Stimulated activated CD8-positive, alpha-beta memory T cell treated with anti-CD3 and anti-CD28 coated beads, Interleukin-2, amount 100 ng/mL, for 1 hour (primary cell): ENCODE measurements around the gene MRPS25.
A peak's percentile ranks its signal among the peaks of the same experiment; 100 is the strongest.

Experiments used
- DNase-seq, 2 donors: peaks; one replicate each; pipeline ENCODE4 v3.0.0-alpha.2; 2020; ENCODE audit warnings: low read depth in 2 of 2

Gene MRPS25

DNA sequence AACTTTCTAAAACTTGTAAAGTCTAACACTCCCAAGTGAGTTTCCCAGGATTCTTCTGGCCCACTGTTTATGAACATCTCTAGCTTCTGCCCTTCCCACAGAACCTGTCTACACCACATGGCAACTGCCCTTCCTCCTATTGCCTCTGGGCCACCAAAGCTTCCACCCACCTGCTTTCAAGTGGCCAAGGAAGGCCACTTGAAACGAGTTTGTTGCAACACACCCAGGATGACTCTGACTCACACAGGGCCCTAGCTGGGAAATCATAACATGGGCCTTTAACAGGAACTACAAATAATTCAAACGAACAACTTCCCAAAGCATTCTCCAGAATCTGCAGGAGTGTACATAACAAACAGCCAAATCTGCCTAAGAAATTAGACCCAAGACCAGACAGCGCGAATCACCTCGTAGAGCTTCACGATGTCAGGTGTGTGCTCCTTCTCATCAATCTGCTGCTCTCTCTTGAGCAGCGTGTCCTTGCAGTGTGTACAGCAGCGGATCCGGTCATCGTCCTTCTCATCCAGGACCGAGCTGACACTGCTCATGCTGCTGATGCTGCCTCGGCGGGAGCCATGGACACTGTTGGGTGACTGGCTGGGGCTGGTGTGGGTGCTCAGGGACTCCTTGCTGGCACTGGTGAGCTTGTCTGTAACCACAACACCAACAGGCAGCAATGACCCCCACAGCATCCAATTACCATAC lies 17.0 kb upstream of the MRPS25 start:
- DNase-seq, result no peak

DNA sequence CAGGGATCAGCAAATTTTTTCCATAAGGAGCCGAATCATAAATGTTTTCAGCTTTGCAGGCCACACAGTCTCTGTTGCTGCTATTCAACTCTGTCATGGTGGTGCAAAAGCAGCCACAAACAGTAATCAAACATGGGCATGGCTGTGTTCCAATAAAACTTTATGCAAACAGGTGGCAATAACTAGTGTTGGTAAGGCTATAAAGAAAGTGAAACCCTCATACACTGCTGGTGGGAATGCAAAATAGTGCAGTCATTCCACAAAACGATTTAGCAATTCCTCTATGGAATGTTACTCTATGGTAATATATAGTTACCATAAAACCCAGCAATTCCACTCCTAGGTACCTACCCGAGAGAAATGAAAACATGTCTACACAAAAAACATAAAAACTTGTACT lies 14.0 kb upstream of the MRPS25 start:
- no peak for DNase-seq

DNA sequence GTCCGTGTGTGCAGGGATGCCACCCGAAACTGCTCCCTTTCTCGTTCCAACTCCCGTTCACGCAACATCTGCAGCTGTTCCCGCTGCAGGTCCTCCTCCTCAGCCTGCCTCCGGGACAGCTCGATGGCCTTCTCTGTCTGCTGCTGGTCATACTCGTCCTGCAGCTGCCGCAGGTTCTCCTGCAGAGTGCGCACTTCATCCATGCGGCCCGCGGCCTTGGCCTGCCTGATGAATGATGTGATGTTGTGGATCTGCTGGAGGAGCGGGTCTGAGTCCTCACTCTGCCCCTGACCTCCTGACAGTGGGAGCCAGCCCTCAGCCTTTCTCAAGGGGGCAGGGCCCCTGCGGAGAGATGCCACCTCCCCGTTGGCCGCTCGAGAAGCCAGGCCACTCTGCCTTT lies 9.4 kb upstream of the MRPS25 start:
- no peak for DNase-seq

DNA sequence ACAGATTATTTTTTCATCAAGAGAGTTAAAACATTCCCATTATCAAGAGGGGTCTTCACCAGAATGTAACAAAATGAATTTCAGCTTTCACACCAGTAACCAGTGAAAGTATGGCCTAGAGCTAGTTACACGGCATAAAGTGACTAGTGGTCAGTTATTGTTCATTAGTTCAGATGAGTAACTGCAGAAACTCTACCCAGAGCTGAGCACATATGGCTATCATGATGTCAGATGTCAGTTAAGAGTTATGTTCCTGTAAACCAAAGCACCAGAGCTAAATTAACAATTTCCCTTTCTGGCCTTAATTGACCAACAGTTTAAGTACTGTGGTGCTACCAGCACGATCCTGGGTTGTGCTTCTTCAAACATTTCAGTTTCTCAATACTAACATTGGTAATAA lies 6.6 kb upstream of the MRPS25 start:
- no peak for DNase-seq

DNA sequence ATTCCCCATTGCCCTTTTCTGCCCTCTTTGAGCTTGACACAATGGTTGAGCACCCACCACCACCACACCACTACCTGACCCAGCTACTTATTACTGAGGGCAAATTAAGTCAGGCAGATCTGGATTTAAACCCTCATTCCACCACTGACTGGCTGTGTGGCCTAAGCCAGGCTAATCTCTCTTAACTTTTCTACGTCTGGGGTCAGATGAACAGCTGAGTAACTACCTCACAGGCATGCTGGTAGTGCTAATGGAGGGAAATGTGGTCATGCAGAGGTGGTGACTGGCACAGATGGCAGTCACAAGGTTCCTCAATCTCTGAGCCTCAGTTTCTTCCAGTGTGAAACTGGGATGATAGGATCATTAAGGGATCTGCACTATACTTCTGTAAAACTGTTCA lies 4.3 kb upstream of the MRPS25 start:
- DNase-seq, result no peak

DNA sequence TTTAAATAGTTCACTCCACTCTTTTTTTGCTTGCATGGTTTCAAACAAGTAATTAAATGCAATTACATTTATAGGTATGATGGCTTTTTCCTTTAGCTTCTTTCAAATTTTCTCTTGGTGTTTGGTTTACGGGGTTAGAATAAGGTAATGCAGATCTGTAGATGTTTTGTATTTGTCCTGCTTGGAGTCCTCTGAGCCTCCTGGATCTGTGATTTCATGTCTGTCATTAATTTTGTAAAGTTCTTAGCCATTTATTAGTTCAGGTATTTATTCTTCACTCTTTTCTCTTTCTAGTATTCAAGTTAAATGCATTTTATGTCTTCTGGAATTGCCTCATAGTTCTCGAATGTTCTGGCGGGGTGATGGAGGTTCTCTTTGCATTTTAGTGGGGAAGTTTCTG lies 1.4 kb upstream of the MRPS25 start:
- DNase-seq, result no peak

DNA sequence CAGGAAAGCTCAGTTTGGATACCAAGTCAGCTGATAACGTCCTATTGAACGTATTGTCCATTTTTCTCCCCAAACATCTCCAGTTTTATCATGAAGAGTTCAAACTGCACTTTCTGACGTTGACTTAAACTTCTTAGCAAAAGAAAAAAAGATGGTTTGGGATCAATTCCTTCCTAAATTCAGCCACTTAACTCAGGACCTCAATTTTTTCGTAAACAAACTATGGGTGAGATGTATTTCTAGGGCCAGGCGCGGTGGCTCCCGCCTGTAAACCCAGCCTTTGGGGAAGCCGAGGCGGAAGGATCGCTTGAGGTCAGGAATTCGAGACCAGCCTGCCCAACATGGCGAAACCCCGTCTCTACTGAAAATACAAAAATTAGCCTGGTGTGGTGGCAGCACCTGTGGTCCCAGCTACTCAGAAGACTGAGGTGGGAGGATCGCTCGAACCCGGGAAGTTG lies 464 bp upstream of the MRPS25 start:
- DNase-seq, result no peak

DNA sequence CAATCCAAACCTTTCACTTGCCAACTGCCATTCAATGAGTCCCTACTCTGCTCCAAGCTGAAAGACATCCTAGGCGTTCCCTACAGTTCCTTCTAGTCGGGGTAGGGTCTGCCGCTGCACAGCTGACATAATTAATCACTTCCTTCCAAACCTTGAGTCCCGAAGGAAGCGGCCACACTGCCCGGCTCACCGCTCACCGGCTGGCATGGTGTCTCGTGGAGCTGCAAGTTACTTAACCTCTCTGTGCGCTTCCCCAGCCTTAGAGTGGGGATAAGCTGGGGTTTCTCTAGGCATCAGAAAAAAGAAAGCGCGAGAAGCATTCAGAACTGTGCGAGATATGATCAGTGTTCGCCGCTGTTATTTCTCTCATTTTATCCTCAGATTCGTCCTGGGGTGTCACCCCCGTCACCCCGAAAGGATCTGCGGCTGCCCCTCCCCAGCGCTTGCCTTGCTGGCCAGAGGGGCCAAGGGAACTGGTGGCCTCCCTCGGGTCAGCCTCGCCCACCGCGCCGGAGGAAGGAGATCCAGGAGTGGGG lies 748 bp downstream of the MRPS25 start:
- no peak for DNase-seq

DNA sequence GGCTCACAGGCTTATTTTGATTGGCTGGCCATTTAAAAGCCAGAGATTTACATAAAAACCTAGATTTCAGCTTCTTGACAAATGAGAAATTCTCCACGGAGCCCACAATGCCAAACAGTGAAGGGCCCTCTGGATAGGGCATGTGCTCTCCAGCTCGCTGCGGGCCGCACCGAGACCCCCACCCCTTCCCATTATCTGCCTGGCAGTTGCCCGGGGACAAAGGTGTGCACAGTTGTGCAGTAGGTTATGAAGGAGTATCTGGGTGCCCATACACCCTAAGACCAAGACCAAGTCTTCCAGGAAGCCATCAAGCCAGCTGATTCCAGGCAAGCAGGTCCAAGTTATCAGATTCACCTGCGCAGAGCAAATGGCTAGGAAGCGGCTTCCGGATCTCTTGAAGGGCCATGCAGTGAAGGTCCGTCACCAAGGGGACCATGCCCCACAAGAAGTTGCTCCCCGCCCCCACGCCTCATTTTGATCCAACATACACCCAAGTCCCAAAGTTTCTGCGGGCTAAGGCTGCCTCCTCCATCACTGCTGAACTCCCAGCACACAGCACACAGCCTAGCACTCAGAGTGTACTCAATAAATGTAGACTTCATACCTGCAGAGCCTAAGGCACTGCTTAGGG lies 1.3 kb downstream of the MRPS25 start:
- DNase-seq, result no peak

DNA sequence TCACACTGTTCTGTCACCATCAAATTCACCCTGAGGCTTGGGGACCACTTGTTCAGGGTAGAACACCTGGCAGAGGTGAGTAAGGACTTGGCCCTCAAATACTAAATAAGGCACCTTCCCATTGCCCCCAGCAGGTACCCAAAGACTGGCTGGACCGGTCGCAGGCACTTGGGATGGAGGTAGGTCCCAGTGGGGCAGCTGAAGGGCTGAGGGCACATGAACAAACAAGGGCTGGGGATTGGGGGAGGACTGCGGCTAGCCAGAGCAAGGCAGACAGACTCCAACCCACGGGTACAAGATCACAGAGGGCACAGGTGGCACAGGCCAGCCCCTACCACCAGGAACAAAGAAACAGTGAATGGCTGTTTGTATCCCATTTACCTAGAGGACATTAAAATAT lies 1.9 kb downstream of the MRPS25 start:
- DNase-seq, result no peak

DNA sequence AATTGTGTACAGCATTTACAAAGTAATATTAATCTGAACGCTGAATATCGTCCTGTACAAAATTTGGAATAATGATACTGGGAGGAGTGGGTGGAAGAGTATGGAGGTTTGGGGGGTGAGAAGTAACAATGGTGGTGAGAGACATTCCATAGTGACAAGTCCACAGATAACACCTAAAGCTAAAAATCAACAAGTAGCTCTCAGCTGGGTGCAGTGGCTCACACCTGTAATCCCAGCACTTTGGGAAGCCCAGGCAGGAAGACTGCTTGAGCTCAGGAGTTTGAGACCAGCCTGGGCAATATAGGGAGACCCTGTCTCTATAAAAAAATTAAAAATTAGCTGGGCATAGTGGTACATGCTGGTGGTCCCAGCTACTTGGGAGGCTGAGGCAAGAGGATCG lies 5.1 kb downstream of the MRPS25 start:
- DNase-seq, result no peak

DNA sequence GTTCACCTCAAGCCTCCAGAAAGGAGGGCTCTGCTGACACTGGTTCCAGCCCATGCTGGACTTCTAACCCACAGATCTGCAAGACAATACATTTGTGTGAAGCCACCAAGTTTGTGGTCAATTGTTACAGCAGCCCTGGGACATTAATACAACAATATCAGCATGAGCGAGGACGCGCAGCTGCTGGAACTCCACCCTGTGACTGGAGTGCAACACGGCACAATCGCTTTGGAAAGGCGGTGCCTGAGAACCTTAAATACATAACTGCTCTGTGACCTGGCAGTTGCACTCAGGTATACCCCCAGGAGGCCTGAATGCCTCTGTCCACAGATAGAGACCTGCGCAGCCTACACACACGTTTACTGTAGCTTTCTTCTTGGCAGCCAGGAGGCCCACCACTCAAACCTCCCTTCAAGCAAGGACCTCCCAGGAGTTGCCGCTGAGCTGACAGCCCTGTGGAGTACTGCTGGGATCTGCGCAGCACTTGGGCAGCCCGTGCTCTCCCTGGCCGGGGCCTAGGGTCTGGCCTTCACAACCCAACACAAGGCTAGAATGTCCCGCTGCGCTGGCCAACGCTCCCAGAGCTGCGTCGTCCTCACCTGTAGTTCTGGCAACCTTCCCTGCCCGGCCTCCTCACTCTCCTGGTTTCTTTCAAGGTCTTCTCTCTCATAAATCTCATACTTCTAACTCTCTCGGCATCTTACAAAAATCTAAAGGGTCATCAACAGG lies 8.3 kb downstream of the MRPS25 start:
- DNase-seq, result no peak

DNA sequence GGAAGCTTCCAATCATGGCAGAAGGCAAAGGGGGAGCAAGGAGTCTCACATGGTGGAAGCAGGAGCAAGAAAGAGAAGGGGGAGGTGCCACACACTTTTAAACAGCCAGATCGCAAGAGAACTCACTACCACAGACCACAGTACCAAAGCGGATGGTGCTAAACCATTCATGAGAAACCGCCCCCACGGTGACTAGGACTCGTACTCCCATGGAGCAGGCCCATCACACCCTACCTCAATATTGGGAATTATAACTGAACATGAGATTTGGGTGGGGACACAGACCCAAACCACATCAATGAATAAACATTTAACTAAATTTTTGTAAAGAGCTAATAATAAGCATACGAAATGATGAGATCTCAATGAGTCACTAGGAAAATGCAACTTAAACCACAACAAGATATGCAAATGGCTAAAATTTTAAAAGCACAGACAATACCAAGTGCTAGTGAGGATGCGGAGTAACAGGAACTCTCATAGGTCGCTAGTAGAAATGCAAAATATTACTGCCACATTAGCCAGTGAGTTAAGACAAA lies 10.0 kb downstream of the MRPS25 start:
- peak; percentile 12 to 17 for DNase-seq

DNA sequence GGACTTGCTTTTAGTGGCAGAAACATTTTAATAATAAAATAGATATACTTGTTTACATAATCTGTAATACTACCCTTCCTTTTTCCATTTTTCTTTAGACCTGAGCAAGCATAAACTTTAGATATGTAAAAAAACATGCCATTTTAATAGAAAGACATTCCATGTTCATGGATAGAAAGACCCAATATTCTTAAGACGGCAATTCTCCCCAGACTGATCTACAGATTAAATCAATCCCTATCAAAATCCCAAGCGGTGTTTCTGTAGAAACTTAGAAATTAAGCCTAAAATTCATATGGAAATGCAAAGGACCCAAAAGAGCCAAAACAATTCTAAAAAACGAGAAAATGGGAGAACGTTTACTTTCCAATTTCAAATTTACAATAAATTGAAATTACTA lies 11.6 kb downstream of the MRPS25 start:
- DNase-seq, result no peak

DNA sequence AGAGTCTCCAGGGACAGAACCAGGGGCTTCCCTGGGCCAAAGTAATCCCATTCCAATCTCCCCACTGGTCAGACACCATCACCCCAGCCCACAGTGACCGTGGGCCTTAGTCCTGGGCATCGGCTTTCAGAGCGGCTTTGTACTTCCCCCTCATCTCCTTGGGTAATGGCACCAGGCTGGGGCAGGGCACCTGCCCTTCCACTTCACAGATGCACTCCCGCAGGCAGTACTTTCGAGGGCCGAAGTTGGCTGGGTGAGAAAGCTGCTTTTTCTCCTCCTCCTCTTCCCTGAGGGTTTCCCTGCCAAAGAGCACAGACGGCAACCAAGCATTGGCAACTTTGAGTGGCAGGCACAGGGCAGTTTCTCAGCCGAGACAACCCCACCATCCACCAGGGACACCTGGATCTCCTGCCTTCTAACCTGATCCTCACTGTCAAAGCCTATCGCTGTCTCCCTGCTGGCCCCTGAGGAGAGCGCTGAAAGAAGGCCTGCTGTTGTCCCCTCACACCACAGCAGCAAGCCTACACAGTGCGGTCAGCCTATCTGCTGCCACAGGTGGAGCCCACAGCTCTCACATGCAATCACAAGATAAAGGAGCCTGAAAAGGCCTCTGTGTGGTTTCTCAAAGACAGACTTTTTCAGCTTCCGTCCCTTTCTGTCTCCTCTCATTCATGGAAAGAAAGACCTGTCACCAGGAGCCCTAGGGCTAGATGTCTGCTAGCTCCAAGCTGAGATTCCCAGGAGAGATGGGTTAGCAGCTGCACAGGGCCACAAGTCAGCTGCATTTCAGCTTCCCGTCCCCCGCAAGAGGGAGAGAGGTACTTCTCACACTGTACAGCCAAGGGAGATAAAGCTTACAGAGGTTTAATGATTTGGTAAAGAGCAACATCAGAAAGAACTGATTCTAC lies 12.5 kb downstream of the MRPS25 start:
- no peak for DNase-seq

DNA sequence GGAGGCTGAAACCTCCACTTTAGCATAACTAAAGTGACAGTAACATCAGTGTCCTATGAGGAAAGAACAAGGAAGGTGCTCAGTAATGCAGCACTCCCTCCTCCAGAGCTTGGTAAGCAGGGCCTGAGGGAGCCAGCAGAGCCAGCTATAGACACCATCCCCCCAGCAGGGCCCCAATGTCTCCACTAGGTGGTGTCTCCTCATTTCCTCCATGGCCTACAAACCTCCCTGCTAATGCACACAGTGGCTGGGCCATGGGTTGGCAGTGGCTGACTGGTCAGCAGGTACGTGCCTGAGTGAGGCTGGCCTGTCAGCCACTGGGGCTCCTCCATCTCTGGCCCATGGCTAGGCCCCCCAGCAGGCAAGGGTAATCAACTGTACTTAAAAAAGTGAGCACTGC lies 13.6 kb downstream of the MRPS25 start:
- peak in 1 of 2 donors; percentile 16 for DNase-seq

DNA sequence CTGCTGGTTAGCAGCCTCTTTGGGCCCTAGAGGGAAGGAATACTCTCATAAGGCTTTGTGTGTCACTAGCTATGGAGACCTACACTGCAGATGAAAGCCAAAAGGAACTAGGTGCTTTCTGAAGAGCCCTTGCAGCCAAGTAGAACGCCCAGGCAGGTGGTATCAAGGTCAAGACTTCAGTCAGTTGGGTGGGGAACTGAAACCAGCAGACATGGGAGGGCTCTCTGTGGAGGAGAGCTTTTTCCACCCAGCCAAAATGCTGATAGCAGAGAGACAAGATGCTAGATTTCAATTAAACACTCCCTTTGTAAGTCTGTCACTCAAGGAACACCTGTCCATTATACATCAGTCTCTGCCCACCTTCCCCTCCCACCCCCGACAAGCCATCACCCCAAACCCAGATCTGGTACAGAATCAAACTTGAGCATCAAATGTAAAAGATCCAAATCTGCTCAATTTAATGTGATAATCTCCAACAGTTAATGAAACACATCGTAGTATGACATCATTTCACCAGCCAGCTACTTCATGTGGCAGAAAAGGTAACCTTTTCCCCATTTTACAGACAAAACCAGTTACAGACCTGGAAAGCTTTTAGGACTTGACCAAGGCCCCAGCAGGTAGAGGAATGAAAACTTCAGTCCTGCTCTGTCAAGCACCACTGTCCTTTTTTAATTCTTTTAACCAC lies 14.6 kb downstream of the MRPS25 start:
- DNase-seq, result no peak

DNA sequence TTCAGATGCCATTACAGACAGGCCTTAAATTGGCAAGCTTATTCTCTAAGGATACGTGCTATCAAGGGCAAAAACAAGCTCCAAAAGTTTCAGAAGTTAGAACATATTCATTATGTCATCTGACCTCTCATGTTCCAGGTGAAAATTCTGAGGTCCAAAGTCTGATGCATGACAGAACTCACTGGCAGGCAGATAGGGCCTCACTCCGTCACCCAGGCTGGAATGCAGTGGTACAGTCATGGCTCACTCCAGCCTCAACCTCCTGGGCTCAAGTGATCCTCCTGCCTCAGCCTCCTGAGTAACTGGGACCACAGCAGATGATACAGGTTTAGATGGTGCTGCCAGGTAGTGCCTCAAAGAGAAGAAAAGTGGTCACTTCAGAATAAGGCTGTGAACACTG lies 15.5 kb downstream of the MRPS25 start:
- DNase-seq, result no peak

DNA sequence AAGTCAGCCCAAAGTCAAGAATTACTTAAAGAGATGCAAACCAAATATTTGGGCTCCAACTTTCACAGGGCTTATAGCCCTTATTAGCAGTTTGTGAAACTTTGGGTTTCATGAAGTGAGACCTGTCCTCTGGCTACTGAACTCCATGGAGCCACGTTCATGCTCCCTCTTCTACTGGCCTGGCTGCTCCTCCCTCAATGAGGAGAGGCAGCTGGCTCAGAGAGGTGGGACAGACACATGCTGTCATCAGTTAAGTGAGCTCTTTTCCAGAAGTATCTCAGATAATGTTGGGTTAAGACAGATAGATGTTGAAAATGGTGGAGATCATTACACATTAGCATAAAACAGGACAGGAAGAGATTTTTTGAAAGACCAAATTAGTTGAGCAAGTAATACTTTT lies 19.4 kb downstream of the MRPS25 start:
- no peak for DNase-seq

DNA sequence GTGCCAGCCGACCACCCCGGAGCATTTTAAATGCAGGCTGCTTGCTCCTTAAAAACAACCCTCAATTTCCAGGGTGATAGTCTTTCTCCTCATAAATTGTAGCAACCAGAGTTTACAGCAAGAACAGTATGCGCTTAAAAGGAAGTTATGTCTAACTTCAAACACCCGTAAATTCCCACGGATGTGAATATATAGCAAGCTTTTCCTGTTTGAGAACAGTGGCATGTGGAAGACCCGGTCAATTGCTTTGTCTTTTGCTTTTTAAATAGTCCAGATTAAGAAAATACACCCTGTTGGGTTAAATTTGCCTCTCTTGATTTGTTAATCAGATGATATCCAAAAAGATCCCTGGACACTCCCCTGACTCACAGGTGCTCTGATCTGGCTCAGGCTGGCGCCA lies 20.8 kb downstream of the MRPS25 start:
- no peak for DNase-seq
